Measurements from ENCODE around the gene STARD8.
A peak's percentile ranks its signal among the peaks of the same experiment; 100 is the strongest.

- TF ChIP-seq POLR2A (IDR thresholded peaks at IDR 0.05) (no peak), CTCF (IDR thresholded peaks at IDR 0.05) (no peak), POLR2AphosphoS5 (IDR thresholded peaks at IDR 0.05; ENCODE audit: insufficient read depth in 1 of 2, low read depth in 1 of 2) (peak in 1 of 2 donors; percentile 68)
Observed at GRCh38 chrX:68686097-68686977, 38.9 kb downstream of the STARD8 start.

All from vagina (tissue), 2 donors.